Memory B cell (primary cell): ENCODE measurements around the gene FGF16.
"Not testable (repeated sequence)": the region's sequence is repeated elsewhere in the genome, so short reads cannot be mapped to it uniquely, and the experiment has no call there.

Source experiments
- ATAC-seq: fragments of 150-1000 bp; cut with Tn5 transposase; 2 replicates; pipeline ENCODE4 v1.10.0; 2021; ENCODE audit warnings: low read depth, mild to moderate bottlenecking, moderate library complexity
- DNase-seq, 2 donors: peaks; one replicate each; pipeline ENCODE4 v3.0.0; 2022; ENCODE audit warnings: low spot score in 2 of 2
- H3K27ac Mint-ChIP-seq: one replicate; pipeline ENCODE4 v1.8.0; 2022; ENCODE audit warnings: mild to moderate bottlenecking, moderate library complexity, mixed read lengths
- H3K27me3 Mint-ChIP-seq: one replicate; pipeline ENCODE4 v1.8.0; 2022; ENCODE audit warnings: mixed read lengths
- H3K36me3 Mint-ChIP-seq: one replicate; pipeline ENCODE4 v1.8.0; 2022; ENCODE audit warnings: mild to moderate bottlenecking, mixed read lengths
- H3K4me1 Mint-ChIP-seq: one replicate; pipeline ENCODE4 v1.8.0; 2022; ENCODE audit warnings: mixed read lengths
- H3K4me3 Mint-ChIP-seq: one replicate; pipeline ENCODE4 v1.8.0; 2022; ENCODE audit warnings: mild to moderate bottlenecking, moderate library complexity, mixed read lengths
- H3K9me3 Mint-ChIP-seq: one replicate; pipeline ENCODE4 v1.8.0; 2022; ENCODE audit warnings: mixed read lengths

The FGF16 gene

DNA sequence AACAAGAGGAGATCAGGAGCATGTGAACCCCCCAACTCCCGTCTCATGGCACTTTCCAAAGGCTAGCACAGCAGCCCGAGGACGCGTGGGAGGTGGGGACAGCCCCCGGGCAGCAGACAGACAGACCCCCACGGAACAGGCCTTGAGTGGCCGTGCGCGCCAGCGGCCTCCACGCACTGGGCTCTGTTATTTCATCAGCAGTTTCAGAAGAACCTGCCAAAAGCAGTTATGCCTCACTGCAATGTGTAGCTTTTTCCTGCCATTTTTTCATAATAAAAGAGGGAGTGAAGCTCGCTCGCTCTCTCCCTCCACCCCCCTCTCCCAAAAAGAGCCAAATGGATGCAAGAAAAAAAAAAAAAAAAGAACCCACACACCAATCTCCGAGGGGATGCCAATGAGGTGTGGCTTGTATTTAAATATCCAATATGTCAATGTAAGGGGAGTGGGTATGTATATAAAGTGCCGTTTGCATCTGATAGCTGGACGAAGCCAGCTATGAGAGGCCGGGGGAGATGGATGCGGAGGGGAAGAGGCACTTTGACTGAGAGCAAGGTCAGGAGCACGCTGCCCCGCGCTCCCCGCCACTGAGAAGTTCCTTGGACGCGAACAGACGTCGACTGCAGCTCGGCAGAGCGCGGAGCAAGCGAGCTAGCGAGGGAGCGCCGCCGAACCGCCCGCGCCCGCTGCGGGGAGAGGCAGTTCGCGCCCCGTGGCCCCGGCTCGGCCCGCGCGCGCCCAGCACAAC lies at the start of gene FGF16:
Gene FGF16, plus strand, starts transcription at position 482 of the 745 bp plus-strand sequence. CDS start 286 bp downstream, outside the sequence.
- Mint-ChIP-seq H3K27me3 (peaks cover 23% of the 10 kb centered on the region), H3K4me3 (peak within 1 kb of the TSS; percentile 73), H3K4me1 (peaks cover 4% of the 10 kb centered on the region), H3K9me3 (no peaks in the 10 kb centered on the region), H3K36me3 (no peaks in the 10 kb centered on the region), H3K27ac (no peak within 1 kb of the TSS)
- ATAC-seq (peak; percentile 39), DNase-seq (no peak)

DNA sequence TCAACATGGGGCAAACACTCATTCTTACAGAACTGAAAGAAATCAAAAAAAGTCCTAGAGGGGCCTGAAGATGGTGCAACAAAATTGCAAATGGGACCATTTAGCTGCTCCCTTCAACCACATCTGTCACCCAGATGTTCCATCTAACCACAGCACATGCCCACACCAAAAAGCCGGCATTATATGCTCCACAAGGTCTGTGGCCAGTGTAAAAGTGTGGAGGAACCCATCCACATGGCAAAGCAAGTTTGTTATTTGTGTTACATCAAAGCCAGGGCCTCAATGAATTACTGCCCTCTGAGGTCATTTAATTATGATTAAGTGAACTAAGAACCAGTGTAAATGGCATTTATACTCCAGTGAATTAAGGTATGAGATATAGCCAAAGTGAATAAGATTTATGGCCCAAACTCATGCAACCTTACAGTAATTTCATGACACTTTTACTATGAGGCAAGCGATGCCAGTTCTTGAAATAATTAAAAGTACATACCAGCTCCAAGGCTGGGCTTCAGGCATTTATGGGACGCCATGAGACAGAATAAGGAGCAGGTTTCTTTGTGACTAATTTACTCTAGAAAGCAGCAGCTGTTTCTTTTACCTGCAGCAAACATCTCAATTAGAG lies 48.7 kb upstream of the FGF16 start:
- no peaks in the 10 kb centered on the region for H3K9me3 Mint-ChIP-seq
- no peak overlapping the region for H3K27ac Mint-ChIP-seq
- DNase-seq (no peak), ATAC-seq (no peak)
- H3K4me3 Mint-ChIP-seq: no peak overlapping the region
- no peaks in the 10 kb centered on the region for H3K27me3 Mint-ChIP-seq
- H3K36me3 Mint-ChIP-seq: no peaks in the 10 kb centered on the region
- H3K4me1 Mint-ChIP-seq: no peaks in the 10 kb centered on the region

DNA sequence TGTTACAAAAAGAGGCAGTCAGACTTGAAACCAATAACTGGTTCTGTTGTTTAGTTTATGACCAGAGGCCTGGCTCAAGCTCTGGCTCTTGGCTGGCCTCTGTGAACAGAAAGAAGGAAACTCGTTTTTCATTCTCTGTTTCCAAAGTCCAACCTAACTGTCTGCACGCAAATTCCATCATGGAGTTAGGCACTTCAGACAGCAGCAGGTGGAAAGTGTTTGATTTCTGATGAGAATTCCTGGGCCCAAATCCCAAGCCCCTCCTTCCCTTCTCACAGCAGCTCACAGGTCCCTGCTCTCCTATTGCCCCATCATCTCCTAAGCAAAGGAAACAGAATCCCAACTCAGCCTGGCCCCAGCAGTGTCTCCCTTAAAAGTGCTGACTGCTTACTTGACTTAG lies 42.8 kb upstream of the FGF16 start:
- Mint-ChIP-seq H3K27ac (no peak overlapping the region), H3K9me3 (peaks cover 2% of the 10 kb centered on the region), H3K36me3 (no peaks in the 10 kb centered on the region), H3K4me3 (no peak overlapping the region), H3K27me3 (no peaks in the 10 kb centered on the region), H3K4me1 (no peaks in the 10 kb centered on the region)
- no peak for ATAC-seq
- DNase-seq: no peak

DNA sequence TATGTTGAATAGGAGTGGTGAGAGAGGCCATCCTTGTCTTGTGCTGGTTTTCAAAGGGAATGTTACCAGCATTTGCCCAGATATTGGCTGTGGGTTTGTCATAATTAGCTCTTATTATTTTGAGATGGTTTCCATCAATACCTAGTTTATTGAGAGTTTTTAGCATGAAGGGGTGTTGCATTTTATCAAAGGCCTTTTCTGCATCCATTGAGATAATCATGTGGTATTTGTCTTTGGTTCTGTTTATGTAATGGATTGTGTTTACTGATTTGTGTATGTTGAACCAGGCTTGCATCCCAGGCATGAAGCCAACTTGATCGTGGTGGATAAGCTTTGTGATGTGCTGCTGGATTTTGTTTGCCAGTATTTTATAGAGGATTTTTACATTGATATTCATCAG lies 39.4 kb upstream of the FGF16 start:
- not testable (repeated sequence) for ATAC-seq, H3K4me1 Mint-ChIP-seq, DNase-seq, H3K27me3 Mint-ChIP-seq, H3K9me3 Mint-ChIP-seq, H3K27ac Mint-ChIP-seq, H3K4me3 Mint-ChIP-seq, H3K36me3 Mint-ChIP-seq

GRCh38 chrX:77412631-77413030 lies 34.6 kb upstream of the FGF16 start:
- Mint-ChIP-seq H3K27ac (no peak overlapping the region), H3K4me3 (no peak overlapping the region), H3K4me1 (no peaks in the 10 kb centered on the region), H3K9me3 (peaks cover 7% of the 10 kb centered on the region), H3K27me3 (peaks cover 8% of the 10 kb centered on the region), H3K36me3 (peaks cover 2% of the 10 kb centered on the region)
- DNase-seq (no peak), ATAC-seq (no peak)

DNA sequence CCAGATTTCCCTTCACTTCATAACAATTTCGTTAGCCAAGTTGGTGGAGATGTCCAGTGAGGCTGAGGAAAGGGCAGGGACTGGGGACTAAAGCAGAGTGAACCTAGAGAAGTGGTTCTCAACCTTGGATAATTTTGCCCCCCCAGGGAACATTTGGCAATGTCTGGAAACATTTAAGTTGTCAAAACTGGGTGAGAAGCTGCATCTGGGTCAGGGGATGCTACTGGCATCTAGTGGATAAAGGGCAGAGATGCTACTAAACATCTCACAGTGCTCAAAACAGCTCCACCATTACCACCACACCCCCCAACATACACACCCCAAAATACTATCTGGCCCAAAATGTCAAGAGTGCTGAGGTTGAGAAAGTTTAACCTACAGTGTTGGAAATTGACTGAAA lies 32.0 kb upstream of the FGF16 start:
- H3K27ac Mint-ChIP-seq: no peak overlapping the region
- H3K9me3 Mint-ChIP-seq: peaks cover 4% of the 10 kb centered on the region
- H3K4me1 Mint-ChIP-seq: no peaks in the 10 kb centered on the region
- H3K27me3 Mint-ChIP-seq: peaks cover 8% of the 10 kb centered on the region
- no peak overlapping the region for H3K4me3 Mint-ChIP-seq
- H3K36me3 Mint-ChIP-seq: peaks cover 2% of the 10 kb centered on the region
- ATAC-seq: no peak
- no peak for DNase-seq

GRCh38 chrX:77415882-77416281 lies 31.3 kb upstream of the FGF16 start:
- Mint-ChIP-seq H3K27me3 (peaks cover 5% of the 10 kb centered on the region), H3K27ac (no peak overlapping the region), H3K36me3 (no peaks in the 10 kb centered on the region), H3K9me3 (no peaks in the 10 kb centered on the region), H3K4me3 (no peak overlapping the region), H3K4me1 (no peaks in the 10 kb centered on the region)
- ATAC-seq (no peak), DNase-seq (no peak)

DNA sequence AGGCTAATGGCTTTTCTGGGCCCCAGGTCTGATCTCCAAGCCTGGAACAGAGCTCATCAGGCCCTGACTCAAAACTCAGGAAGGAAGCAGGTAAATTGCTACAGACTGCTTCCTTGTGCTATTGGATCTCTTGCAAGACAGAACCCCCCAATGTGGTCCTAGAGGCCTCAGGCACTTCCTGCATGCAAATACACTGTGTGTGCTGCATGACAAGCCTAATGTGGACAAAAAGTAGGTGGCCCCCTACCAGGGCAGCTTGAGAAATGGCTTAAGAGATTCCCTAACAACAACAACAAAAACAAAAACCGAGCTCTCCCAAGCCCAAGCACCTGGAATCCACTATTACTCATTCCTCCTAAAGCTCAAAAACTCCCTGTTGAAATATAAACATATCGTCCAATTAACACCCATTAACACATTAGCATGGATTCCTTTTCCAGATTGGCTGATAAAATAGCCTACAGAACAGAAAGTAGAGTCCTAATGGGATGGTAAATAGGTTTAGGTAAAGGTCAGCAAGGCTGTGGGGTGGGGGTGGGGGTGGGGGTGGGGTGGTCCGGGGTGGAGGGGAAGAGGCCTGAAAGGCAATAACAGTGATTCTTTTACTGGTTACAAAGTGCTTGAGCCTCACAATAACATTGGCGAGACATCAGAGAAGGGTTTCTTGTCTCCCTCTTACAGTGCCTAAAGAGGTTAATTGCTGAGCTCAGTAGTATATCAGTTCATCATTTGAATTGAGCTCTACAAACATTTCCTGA lies 24.1 kb upstream of the FGF16 start:
- no peaks in the 10 kb centered on the region for H3K27me3 Mint-ChIP-seq
- DNase-seq (no peak), ATAC-seq (no peak)
- no peaks in the 10 kb centered on the region for H3K9me3 Mint-ChIP-seq
- no peak overlapping the region for H3K27ac Mint-ChIP-seq
- no peaks in the 10 kb centered on the region for H3K4me1 Mint-ChIP-seq
- no peak overlapping the region for H3K4me3 Mint-ChIP-seq
- no peaks in the 10 kb centered on the region for H3K36me3 Mint-ChIP-seq

- H3K4me1 Mint-ChIP-seq: no peaks in the 10 kb centered on the region
- H3K27me3 Mint-ChIP-seq: no peaks in the 10 kb centered on the region
- DNase-seq (no peak), ATAC-seq (no peak)
- H3K36me3 Mint-ChIP-seq: no peaks in the 10 kb centered on the region
- no peak overlapping the region for H3K4me3 Mint-ChIP-seq
- H3K9me3 Mint-ChIP-seq: no peaks in the 10 kb centered on the region
- no peak overlapping the region for H3K27ac Mint-ChIP-seq
Observed at GRCh38 chrX:77426811-77427210, 20.4 kb upstream of the FGF16 start.

- H3K9me3 Mint-ChIP-seq: no peaks in the 10 kb centered on the region
- no peaks in the 10 kb centered on the region for H3K27me3 Mint-ChIP-seq
- H3K4me3 Mint-ChIP-seq: no peak overlapping the region
- ATAC-seq (no peak), DNase-seq (no peak)
- H3K4me1 Mint-ChIP-seq: no peaks in the 10 kb centered on the region
- no peak overlapping the region for H3K27ac Mint-ChIP-seq
- H3K36me3 Mint-ChIP-seq: no peaks in the 10 kb centered on the region
Observed at GRCh38 chrX:77427611-77428010, 19.6 kb upstream of the FGF16 start.

DNA sequence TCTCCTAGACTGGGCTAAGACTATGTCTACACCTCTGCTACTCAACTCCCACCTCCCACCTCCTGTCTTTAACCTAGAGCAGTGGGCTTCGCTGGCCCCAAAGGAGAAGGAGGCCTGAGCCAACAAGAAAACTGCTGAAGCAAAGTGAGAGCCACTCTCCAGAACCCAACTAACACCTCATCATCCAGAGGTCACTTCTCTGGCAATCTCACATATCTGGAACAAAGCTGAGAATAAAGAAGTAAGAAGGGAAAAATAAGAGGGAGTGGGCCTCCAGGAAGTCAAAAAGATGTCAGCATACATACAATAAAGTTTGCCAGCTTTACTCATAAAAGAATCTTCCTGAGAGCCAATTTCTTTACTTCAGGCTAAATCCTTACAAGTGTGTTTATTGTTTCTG lies 18.6 kb upstream of the FGF16 start:
- no peak for DNase-seq
- H3K4me1 Mint-ChIP-seq: no peaks in the 10 kb centered on the region
- H3K9me3 Mint-ChIP-seq: no peaks in the 10 kb centered on the region
- no peaks in the 10 kb centered on the region for H3K36me3 Mint-ChIP-seq
- ATAC-seq: no peak
- no peak overlapping the region for H3K27ac Mint-ChIP-seq
- no peak overlapping the region for H3K4me3 Mint-ChIP-seq
- H3K27me3 Mint-ChIP-seq: no peaks in the 10 kb centered on the region

GRCh38 chrX:77431227-77431626 lies 16.0 kb upstream of the FGF16 start:
- Mint-ChIP-seq H3K27ac (no peak overlapping the region), H3K27me3 (no peaks in the 10 kb centered on the region), H3K36me3 (no peaks in the 10 kb centered on the region), H3K9me3 (no peaks in the 10 kb centered on the region), H3K4me3 (no peak overlapping the region), H3K4me1 (no peaks in the 10 kb centered on the region)
- ATAC-seq (no peak), DNase-seq (no peak)

GRCh38 chrX:77433001-77433400 lies 14.2 kb upstream of the FGF16 start:
- Mint-ChIP-seq H3K9me3 (no peaks in the 10 kb centered on the region), H3K27me3 (peaks cover 2% of the 10 kb centered on the region), H3K36me3 (no peaks in the 10 kb centered on the region), H3K4me1 (no peaks in the 10 kb centered on the region), H3K27ac (no peak overlapping the region), H3K4me3 (no peak overlapping the region)
- ATAC-seq: no peak
- DNase-seq: no peak

DNA sequence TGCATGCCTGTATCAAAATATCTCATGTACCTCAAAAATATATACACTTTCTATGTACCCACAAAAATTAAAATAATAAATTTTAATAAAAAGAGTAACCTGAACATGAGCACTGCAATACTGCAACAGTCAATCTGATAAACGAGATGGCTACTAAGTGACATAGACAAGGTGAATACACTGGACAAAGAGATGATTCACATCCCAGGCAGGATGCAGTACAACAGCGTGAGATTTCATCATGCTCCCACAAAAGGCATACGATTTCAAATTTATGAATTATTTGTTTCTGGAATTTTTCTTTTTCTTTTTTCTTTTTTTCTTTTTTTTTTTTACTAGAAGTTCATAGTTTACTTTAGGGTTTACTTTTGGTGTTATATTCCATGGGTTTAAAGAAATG lies 12.2 kb upstream of the FGF16 start:
- no peak for DNase-seq
- no peaks in the 10 kb centered on the region for H3K4me1 Mint-ChIP-seq
- no peak overlapping the region for H3K4me3 Mint-ChIP-seq
- H3K36me3 Mint-ChIP-seq: no peaks in the 10 kb centered on the region
- H3K27me3 Mint-ChIP-seq: peaks cover 2% of the 10 kb centered on the region
- no peak overlapping the region for H3K27ac Mint-ChIP-seq
- H3K9me3 Mint-ChIP-seq: no peaks in the 10 kb centered on the region
- ATAC-seq: no peak
